H1 (cell line): ENCODE results near the gene ASTN1. TPM values are rescaled to one million over a fixed set of nuclear protein-coding genes. Genes with fewer than 3 reads are reported as not detected.

Source experiments
- CHD2 ChIP-seq: IDR thresholded peaks from 2 replicates; pipeline ENCODE4 v1.6.1; 2012; ENCODE audit warnings: low read length, improper control_type of control experiment
- CTCF ChIP-seq, 3 experiments: IDR thresholded peaks; 1 replicate in 2 of 3; 2 replicates in 1 of 3; pipeline versions ENCODE4 v1.5.1 to v1.6.1; 2011; ENCODE audit warnings: low read length in 3 of 3, mild to moderate bottlenecking in 3 of 3, inconsistent platforms in 2 of 3, low read depth in 1 of 3, moderate library complexity in 1 of 3; ENCODE audit not compliant: insufficient read depth in 1 of 3; ENCODE audit errors: control extremely low read depth in 1 of 3
- SIX5 ChIP-seq: IDR thresholded peaks from 2 replicates; pipeline ENCODE4 v1.6.1; 2011; ENCODE audit warnings: mild to moderate bottlenecking, low read depth, low read length
- polyA plus RNA-seq, 7 experiments: library from polyadenylated mRNA; depleted of rRNA in 3 of 7; stranded (reverse) in 5 of 7; unstranded in 2 of 7; fragments of >200 nt in 5 of 7; fragments of 200-250 nt in 2 of 7; gene quantifications; 1 replicate in 5 of 7; 2 replicates in 1 of 7; 4 replicates in 1 of 7; pipeline versions ENCODE4 v1.2.1 to v1.2.3, GENCODE V29; 2011 to 2013; ENCODE audit warnings: missing spikeins in 2 of 7, mixed read lengths in 2 of 7
- total RNA-seq: library from RNA; stranded (reverse); fragmentation: NEBNext Ultra II Directional; extraction: Animal tissue kit (Norgen Biotek cat#: 25700); gene quantifications from 2 replicates; pipeline ENCODE4 v1.2.1, GENCODE V29; 2021

Gene ASTN1
- total and polyA plus RNA-seq, 2 of the 8 experiments (the other 6 are each of a cell fraction or from before 2014, with no cell fraction given): 2.9 to 4.1 TPM

DNA sequence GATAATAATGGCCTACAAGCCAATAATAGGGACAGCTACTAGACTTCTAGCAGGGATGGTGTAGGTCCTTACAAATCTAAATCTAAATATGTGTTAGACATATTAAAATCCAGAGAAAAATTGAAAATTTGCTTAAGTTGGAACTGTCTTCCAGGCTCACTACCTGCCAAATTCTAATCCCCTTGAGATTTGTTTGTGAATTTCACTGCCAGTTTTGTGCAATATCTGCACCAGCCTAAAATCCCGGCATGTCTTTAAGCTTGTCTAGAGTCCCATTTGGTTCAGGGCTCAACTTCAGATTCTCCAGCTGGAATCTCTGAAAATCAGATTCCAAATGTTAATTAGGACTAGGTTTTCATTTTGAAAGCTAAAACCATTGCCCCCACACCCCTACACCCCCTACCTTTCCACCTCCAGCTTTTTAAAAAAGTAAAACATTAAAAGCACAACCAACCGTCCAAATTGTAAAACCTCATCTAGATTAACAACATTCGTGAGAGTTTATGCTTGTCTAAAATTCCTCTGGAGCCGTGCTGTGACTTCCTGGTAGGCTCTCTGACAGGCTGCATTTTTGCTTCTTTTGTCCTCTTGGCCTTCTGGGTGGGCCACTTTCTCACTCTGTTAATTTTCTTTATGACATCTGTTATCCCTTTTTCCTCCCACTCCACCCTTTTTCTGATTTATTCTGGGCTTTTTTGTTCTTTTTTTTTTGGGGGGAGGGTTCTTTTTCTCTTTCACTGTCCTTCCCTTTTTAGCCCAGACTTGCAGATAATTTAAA is 352.8 kb downstream of the ASTN1 start (continued):
- TF ChIP-seq CTCF (IDR thresholded peaks at IDR 0.05; ENCODE audit: control extremely low read depth in 1 of 3, insufficient read depth in 1 of 3, low read depth in 1 of 3, low read length in 3 of 3) (no peak), CHD2 (no peak), SIX5 (no peak)
